CD8-positive, alpha-beta memory T cell (primary cell): ENCODE results near the gene FLACC1. TPM values are rescaled to one million over a fixed set of nuclear protein-coding genes. Genes with fewer than 3 reads are reported as not detected.
"Not testable (repeated sequence)": the region's sequence is repeated elsewhere in the genome, so short reads cannot be mapped to it uniquely, and the experiment has no call there.

Source experiments
- CTCF ChIA-PET: fragments of 350-600 bp; sonication (Branson Sonifier 250); formaldehyde crosslinking; loops from one replicate; lab custom pipeline; 2021; ENCODE audit warnings: antibody characterized with exemption; lab: Charles Lee
- POLR2A ChIA-PET: fragments of 350-600 bp; sonication (Branson Sonifier 250); formaldehyde crosslinking; loops from one replicate; lab custom pipeline; 2021; ENCODE audit warnings: antibody characterized with exemption; lab: Charles Lee
- DNase-seq, 5 donors: peaks; one replicate each; pipeline versions ENCODE4 v3.0.0 to v3.0.0-alpha.2; 2020 to 2022; ENCODE audit warnings: mixed read lengths in 1 of 5
- H3K27ac ChIP-seq: one replicate; pipeline ENCODE4 v1.7.0; 2013; ENCODE audit warnings: low read depth, mild to moderate bottlenecking, low read length, moderate library complexity
- H3K27me3 ChIP-seq: 2 replicates; pipeline ENCODE4 v1.7.0; 2013; ENCODE audit warnings: low read length, mild to moderate bottlenecking; ENCODE audit not compliant: insufficient read depth, poor library complexity, severe bottlenecking
- H3K36me3 ChIP-seq: 2 replicates; pipeline ENCODE4 v1.7.0; 2013; ENCODE audit warnings: mild to moderate bottlenecking, low read length, moderate library complexity; ENCODE audit not compliant: insufficient read depth
- H3K4me1 ChIP-seq: 2 replicates; pipeline ENCODE4 v1.7.0; 2013; ENCODE audit warnings: mild to moderate bottlenecking, low read length, moderate library complexity; ENCODE audit not compliant: insufficient read depth
- H3K4me3 ChIP-seq: 2 replicates; pipeline ENCODE4 v1.7.0; 2013; ENCODE audit warnings: mild to moderate bottlenecking, low read length
- H3K9me3 ChIP-seq: 2 replicates; pipeline ENCODE4 v1.7.0; 2013; ENCODE audit warnings: mild to moderate bottlenecking, low read length
- H3K27ac Mint-ChIP-seq, 8 donors: one replicate each; pipeline ENCODE4 v1.8.0; 2020 to 2021; ENCODE audit warnings: mixed read lengths in 8 of 8, mild to moderate bottlenecking in 6 of 8, inconsistent platforms in 3 of 8, moderate library complexity in 3 of 8
- H3K27me3 Mint-ChIP-seq, 2 donors: one replicate each; pipeline ENCODE4 v1.8.0; 2020 to 2021; ENCODE audit warnings: mixed read lengths in 2 of 2, mild to moderate bottlenecking in 1 of 2, moderate library complexity in 1 of 2
- H3K36me3 Mint-ChIP-seq, 3 donors: one replicate each; pipeline ENCODE4 v1.8.0; 2020 to 2021; ENCODE audit warnings: mixed read lengths in 3 of 3, inconsistent platforms in 1 of 3, mild to moderate bottlenecking in 1 of 3
- H3K4me1 Mint-ChIP-seq, 3 donors: one replicate each; pipeline ENCODE4 v1.8.0; 2020 to 2021; ENCODE audit warnings: mixed read lengths in 3 of 3, inconsistent platforms in 1 of 3, mild to moderate bottlenecking in 1 of 3
- H3K4me3 Mint-ChIP-seq, 7 donors: one replicate each; pipeline ENCODE4 v1.8.0; 2020 to 2021; ENCODE audit warnings: mixed read lengths in 7 of 7, mild to moderate bottlenecking in 6 of 7, moderate library complexity in 4 of 7, inconsistent platforms in 2 of 7
- H3K9me3 Mint-ChIP-seq, 5 donors: one replicate each; pipeline ENCODE4 v1.8.0; 2020 to 2022; ENCODE audit warnings: mixed read lengths in 5 of 5, mild to moderate bottlenecking in 3 of 5, moderate library complexity in 2 of 5, inconsistent platforms in 1 of 5
- polyA plus RNA-seq: library from polyadenylated mRNA; unstranded; fragments of 300-500 nt; fragmentation: Illumina TruSeq; gene quantifications from one replicate; pipeline ENCODE4 v1.2.3, GENCODE V29; 2021
- total RNA-seq, 2 experiments: library from RNA; stranded (reverse); gene quantifications; one replicate each; pipeline ENCODE4 v1.2.3, GENCODE V29; 2021

Gene FLACC1
- total and polyA plus RNA-seq, 3 experiments from 2014 or later, result 0.97 to 2.5 (median 1.8) TPM

GRCh38 chr2:201290457-201291148, 66.5 kb downstream of the FLACC1 start:
- H3K27me3 ChIP-seq, H3K27me3 Mint-ChIP-seq, DNase-seq, H3K4me3 Mint-ChIP-seq, H3K9me3 ChIP-seq, H3K27ac ChIP-seq, POLR2A ChIA-PET, H3K4me3 ChIP-seq, H3K4me1 ChIP-seq: not testable (repeated sequence)
- CTCF ChIA-PET, result interaction anchor here (0.6 kb wide), 1 partner anchor 54 kb away, joined by 3 read pairs; no protein-coding TSS in a partner anchor
- Mint-ChIP-seq H3K9me3 (peaks cover 9 to 46% (median 34%) of the 10 kb centered on the region in 5 donors), H3K27ac (peak overlapping the region in 1 of 8 donors; percentile 34), H3K36me3 (peaks cover 37 to 65% (median 60%) of the 10 kb centered on the region in 3 donors), H3K4me1 (peaks cover 24 to 45% (median 28%) of the 10 kb centered on the region in 3 donors)
- H3K36me3 ChIP-seq, result peaks cover 41% of the 10 kb centered on the region

- Histone ChIP-seq H3K36me3 (peaks cover 49% of the 10 kb centered on the region), H3K27ac (no peak overlapping the region), H3K27me3 (no peaks in the 10 kb centered on the region), H3K9me3 (no peaks in the 10 kb centered on the region), H3K4me3 (no peak overlapping the region), H3K4me1 (no peaks in the 10 kb centered on the region)
- no peak for DNase-seq
- Mint-ChIP-seq H3K27me3 (no peaks in the 10 kb centered on the region), H3K27ac (peak overlapping the region in 6 of 8 donors; percentile 11 to 62 (median 42)), H3K4me1 (peaks cover 32 to 58% (median 35%) of the 10 kb centered on the region in 3 donors), H3K9me3 (peaks cover 0 to 7% (median 1%) of the 10 kb centered on the region in 5 donors), H3K36me3 (peaks cover 37 to 63% (median 44%) of the 10 kb centered on the region in 3 donors), H3K4me3 (peak overlapping the region in 1 of 7 donors; percentile 6)
- CTCF ChIA-PET, result interaction anchor here (0.7 to 3.6 kb wide), 2 partner anchors 38 to 52 kb away, joined by 3 to 19 read pairs; no protein-coding TSS in a partner anchor
- POLR2A ChIA-PET, result no interaction called here
These were observed 71.6 kb downstream of the FLACC1 start for GRCh38 chr2:201285499-201285898.

GRCh38 chr2:201280191-201281040, 76.7 kb downstream of the FLACC1 start:
- no peak overlapping the region for H3K4me3 Mint-ChIP-seq
- Histone ChIP-seq H3K9me3 (no peaks in the 10 kb centered on the region), H3K4me1 (peaks cover 19% of the 10 kb centered on the region), H3K4me3 (no peak overlapping the region), H3K27ac (no peak overlapping the region), H3K27me3 (no peaks in the 10 kb centered on the region), H3K36me3 (peaks cover 35% of the 10 kb centered on the region)
- ChIA-PET POLR2A (interaction anchor here (1.9 kb wide), 1 partner anchor 20 kb away, joined by 13 read pairs; the partner anchor contains the start of gene CASP8), CTCF (interaction anchor here (1.4 to 1.6 kb wide), 3 partner anchors 9 to 83 kb away, joined by 3 to 4 read pairs (median 3); partner anchors contain the start of gene CASP8)
- no peaks in the 10 kb centered on the region for H3K27me3 Mint-ChIP-seq
- H3K9me3 Mint-ChIP-seq, result no peaks in the 10 kb centered on the region
- peaks cover 32 to 55% (median 48%) of the 10 kb centered on the region in 3 donors for H3K4me1 Mint-ChIP-seq
- H3K36me3 Mint-ChIP-seq, result peaks cover 11 to 63% (median 27%) of the 10 kb centered on the region in 3 donors
- DNase-seq, result no peak
- peak overlapping the region; percentile 57 to 92 (median 78) for H3K27ac Mint-ChIP-seq

GRCh38 chr2:201279079-201279478, 78.1 kb downstream of the FLACC1 start:
- H3K36me3 Mint-ChIP-seq, result peaks cover 4 to 68% (median 26%) of the 10 kb centered on the region in 3 donors
- Histone ChIP-seq H3K27ac (no peak overlapping the region), H3K4me1 (peaks cover 19% of the 10 kb centered on the region), H3K36me3 (peaks cover 38% of the 10 kb centered on the region), H3K4me3 (no peak overlapping the region), H3K27me3 (no peaks in the 10 kb centered on the region), H3K9me3 (no peaks in the 10 kb centered on the region)
- H3K27me3 Mint-ChIP-seq, result no peaks in the 10 kb centered on the region
- no peak for DNase-seq
- ChIA-PET CTCF (interaction anchor here (1.4 to 4.1 kb wide), 2 partner anchors 11 to 46 kb away, joined by 3 to 30 read pairs; no protein-coding TSS in a partner anchor), POLR2A (interaction anchor here (1.5 to 1.9 kb wide), 2 partner anchors 19 to 21 kb away, joined by 3 to 13 read pairs; partner anchors contain the start of gene CASP8)
- no peak overlapping the region for H3K4me3 Mint-ChIP-seq
- no peaks in the 10 kb centered on the region for H3K9me3 Mint-ChIP-seq
- H3K4me1 Mint-ChIP-seq, result peaks cover 35 to 57% (median 52%) of the 10 kb centered on the region in 3 donors
- peak overlapping the region; percentile 55 to 92 (median 84) for H3K27ac Mint-ChIP-seq

- H3K9me3 Mint-ChIP-seq, result no peaks in the 10 kb centered on the region
- DNase-seq, result no peak
- peaks cover 8 to 92% (median 38%) of the 10 kb centered on the region in 3 donors for H3K36me3 Mint-ChIP-seq
- ChIA-PET POLR2A (no interaction called here), CTCF (interaction anchor here (1.7 to 4.1 kb wide), 2 partner anchors 40 to 44 kb away, joined by 5 to 30 read pairs; no protein-coding TSS in a partner anchor)
- H3K4me1 Mint-ChIP-seq, result peaks cover 57 to 81% (median 78%) of the 10 kb centered on the region in 3 donors
- H3K27me3 Mint-ChIP-seq, result no peaks in the 10 kb centered on the region
- Histone ChIP-seq H3K36me3 (peaks cover 61% of the 10 kb centered on the region), H3K9me3 (no peaks in the 10 kb centered on the region), H3K4me1 (peaks cover 40% of the 10 kb centered on the region), H3K27ac (no peak overlapping the region), H3K27me3 (no peaks in the 10 kb centered on the region), H3K4me3 (no peak overlapping the region)
- H3K27ac Mint-ChIP-seq, result peak overlapping the region in 6 of 8 donors; percentile 41 to 92 (median 62)
- peak overlapping the region in 1 of 7 donors; percentile 18 for H3K4me3 Mint-ChIP-seq
These were observed 80.6 kb downstream of the FLACC1 start for GRCh38 chr2:201276511-201276910.

GRCh38 chr2:201275990-201276389, 81.2 kb downstream of the FLACC1 start:
- no peaks in the 10 kb centered on the region for H3K9me3 Mint-ChIP-seq
- ChIA-PET CTCF (interaction anchor here (4.1 kb wide), 1 partner anchor 43 kb away, joined by 30 read pairs; no protein-coding TSS in a partner anchor), POLR2A (no interaction called here)
- H3K36me3 Mint-ChIP-seq, result peaks cover 8 to 94% (median 41%) of the 10 kb centered on the region in 3 donors
- no peaks in the 10 kb centered on the region for H3K9me3 ChIP-seq
- no peak for DNase-seq
- peaks cover 45% of the 10 kb centered on the region for H3K4me1 ChIP-seq
- H3K4me1 Mint-ChIP-seq, result peaks cover 61 to 84% (median 83%) of the 10 kb centered on the region in 3 donors
- no peak overlapping the region for H3K27ac ChIP-seq
- H3K27me3 Mint-ChIP-seq, result no peaks in the 10 kb centered on the region
- H3K4me3 Mint-ChIP-seq, result no peak overlapping the region
- no peaks in the 10 kb centered on the region for H3K27me3 ChIP-seq
- H3K4me3 ChIP-seq, result no peak overlapping the region
- H3K27ac Mint-ChIP-seq, result peak overlapping the region in 6 of 8 donors; percentile 25 to 87 (median 56)
- H3K36me3 ChIP-seq, result peaks cover 66% of the 10 kb centered on the region

- CTCF ChIA-PET, result interaction anchor here (2.4 kb wide), 1 partner anchor 42 kb away, joined by 9 read pairs; no protein-coding TSS in a partner anchor
- H3K27ac Mint-ChIP-seq, result peak overlapping the region; percentile 8 to 94 (median 61)
- H3K27me3 ChIP-seq, result no peaks in the 10 kb centered on the region
- no peaks in the 10 kb centered on the region for H3K9me3 Mint-ChIP-seq
- no peak for DNase-seq
- POLR2A ChIA-PET, result interaction anchor here (0.6 to 1.0 kb wide), 2 partner anchors 16 to 19 kb away, joined by 3 read pairs; no protein-coding TSS in a partner anchor
- H3K4me3 Mint-ChIP-seq, result peak overlapping the region in 1 of 7 donors; percentile 44
- peaks cover 69% of the 10 kb centered on the region for H3K36me3 ChIP-seq
- no peaks in the 10 kb centered on the region for H3K27me3 Mint-ChIP-seq
- no peaks in the 10 kb centered on the region for H3K9me3 ChIP-seq
- no peak overlapping the region for H3K4me3 ChIP-seq
- H3K36me3 Mint-ChIP-seq, result peaks cover 7 to 94% (median 40%) of the 10 kb centered on the region in 3 donors
- no peak overlapping the region for H3K27ac ChIP-seq
- peaks cover 54% of the 10 kb centered on the region for H3K4me1 ChIP-seq
- peaks cover 64 to 84% (median 84%) of the 10 kb centered on the region in 3 donors for H3K4me1 Mint-ChIP-seq
These were observed 82.1 kb downstream of the FLACC1 start for GRCh38 chr2:201275069-201275468.
